GM19025 (cell line): ENCODE measurements around the gene PRCD.
A peak's percentile ranks its signal among the peaks of the same experiment; 100 is the strongest.
"Not testable (repeated sequence)": the region's sequence is repeated elsewhere in the genome, so short reads cannot be mapped to it uniquely, and the experiment has no call there.

Source experiments
- ATAC-seq: cut with Tn5 transposase; IDR thresholded peaks from one replicate; pipeline ENCODE4 v1.9.1; 2021; ENCODE audit warnings: mild to moderate bottlenecking, low read depth, moderate library complexity; ENCODE audit not compliant: unreplicated experiment

PRCD gene

GRCh38 chr17:76550712-76551615, 11.1 kb downstream of the PRCD start:
- no peak for ATAC-seq

GRCh38 chr17:76551685-76552084, 11.8 kb downstream of the PRCD start:
- no peak for ATAC-seq

- ATAC-seq, result no peak
These were observed 13.5 kb downstream of the PRCD start for GRCh38 chr17:76553178-76553908.

GRCh38 chr17:76554131-76554530, 14.3 kb downstream of the PRCD start:
- ATAC-seq, result no peak

GRCh38 chr17:76556765-76557367, 17.0 kb downstream of the PRCD start:
- no peak for ATAC-seq

GRCh38 chr17:76557368-76558197, 17.7 kb downstream of the PRCD start:
- ATAC-seq, result peak; percentile 83

- no peak for ATAC-seq
These were observed 18.6 kb downstream of the PRCD start for GRCh38 chr17:76558198-76559095.

- not testable (repeated sequence) for ATAC-seq
These were observed 19.6 kb downstream of the PRCD start for GRCh38 chr17:76559460-76559859.

- no peak for ATAC-seq
These were observed 20.4 kb downstream of the PRCD start for GRCh38 chr17:76560036-76560876.

GRCh38 chr17:76560877-76561221, 21.0 kb downstream of the PRCD start:
- no peak for ATAC-seq

GRCh38 chr17:76561332-76561731, 21.5 kb downstream of the PRCD start:
- ATAC-seq, result no peak

GRCh38 chr17:76561799-76562268, 22.0 kb downstream of the PRCD start:
- ATAC-seq, result no peak

- ATAC-seq, result no peak
These were observed 22.9 kb downstream of the PRCD start for GRCh38 chr17:76562734-76563148.

- not testable (repeated sequence) for ATAC-seq
These were observed 23.5 kb downstream of the PRCD start for GRCh38 chr17:76563359-76563758.

GRCh38 chr17:76564991-76565727, 25.3 kb downstream of the PRCD start:
- ATAC-seq, result not testable (repeated sequence)

GRCh38 chr17:76565728-76566612, 26.1 kb downstream of the PRCD start:
- ATAC-seq, result no peak

GRCh38 chr17:76566613-76566943, 26.7 kb downstream of the PRCD start:
- no peak for ATAC-seq
